HG02610 (cell line): Measurements from ENCODE around the gene LILRA1.
A peak's percentile ranks its signal among the peaks of the same experiment; 100 is the strongest.
"Not testable (repeated sequence)": the region's sequence is repeated elsewhere in the genome, so short reads cannot be mapped to it uniquely, and the experiment has no call there.

ENCODE experiments used
- ATAC-seq: cut with Tn5 transposase; IDR thresholded peaks from one replicate; pipeline ENCODE4 v1.9.1; 2021; ENCODE audit warnings: mild to moderate bottlenecking, moderate library complexity; ENCODE audit not compliant: unreplicated experiment

Gene LILRA1

DNA sequence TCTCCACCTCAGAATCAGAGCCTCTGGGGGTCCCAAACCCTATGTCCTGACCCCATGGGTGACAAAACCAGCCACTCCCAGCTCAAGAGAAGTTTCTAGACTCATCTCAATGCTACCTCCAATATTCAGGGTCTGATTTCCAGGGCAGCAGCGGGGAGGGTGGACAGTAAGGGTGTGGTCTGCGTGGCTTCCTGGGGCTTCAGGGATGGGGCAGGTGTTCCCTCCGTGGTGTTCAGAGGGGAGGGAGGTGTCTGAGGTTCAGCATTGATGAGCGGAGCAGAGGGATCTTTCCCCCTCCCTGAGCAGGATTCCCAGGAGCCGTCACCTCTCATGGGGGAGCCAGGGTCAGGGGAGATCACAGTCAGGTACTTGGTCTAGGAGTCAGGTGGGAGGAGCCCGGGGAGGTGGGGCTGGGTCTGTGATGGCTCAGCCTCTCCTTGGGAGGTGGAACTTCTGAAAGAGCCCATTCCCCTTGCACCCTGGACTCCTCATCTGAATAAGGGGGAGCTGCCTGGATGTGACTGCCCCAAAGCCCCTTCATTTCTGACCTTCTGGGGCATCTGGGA, 16.9 kb upstream of the LILRA1 start:
- ATAC-seq: no peak

- ATAC-seq: no peak
These were observed 16.1 kb upstream of the LILRA1 start for GRCh38 chr19:54577334-54577733.

DNA sequence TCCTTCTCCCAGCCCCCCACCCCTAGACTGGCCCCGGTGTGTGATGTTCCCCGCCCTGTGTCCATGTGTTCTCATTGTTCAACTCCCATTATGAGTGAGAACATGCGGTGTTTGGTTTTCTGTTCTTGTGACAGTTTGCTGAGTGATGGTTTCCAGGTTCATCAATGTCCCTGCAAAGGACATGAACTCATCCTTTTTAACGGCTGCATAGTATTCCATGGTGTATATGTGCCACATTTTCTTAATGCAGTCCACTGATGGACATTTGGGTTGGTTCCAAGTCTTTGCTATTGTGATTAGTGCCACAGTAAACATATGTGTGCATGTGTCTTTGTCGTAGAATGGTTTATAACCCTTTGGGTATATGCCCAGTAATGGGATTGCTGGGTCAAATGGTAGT, 15.2 kb upstream of the LILRA1 start:
- not testable (repeated sequence) for ATAC-seq

GRCh38 chr19:54586397-54586796, 7.0 kb upstream of the LILRA1 start:
- ATAC-seq: no peak

DNA sequence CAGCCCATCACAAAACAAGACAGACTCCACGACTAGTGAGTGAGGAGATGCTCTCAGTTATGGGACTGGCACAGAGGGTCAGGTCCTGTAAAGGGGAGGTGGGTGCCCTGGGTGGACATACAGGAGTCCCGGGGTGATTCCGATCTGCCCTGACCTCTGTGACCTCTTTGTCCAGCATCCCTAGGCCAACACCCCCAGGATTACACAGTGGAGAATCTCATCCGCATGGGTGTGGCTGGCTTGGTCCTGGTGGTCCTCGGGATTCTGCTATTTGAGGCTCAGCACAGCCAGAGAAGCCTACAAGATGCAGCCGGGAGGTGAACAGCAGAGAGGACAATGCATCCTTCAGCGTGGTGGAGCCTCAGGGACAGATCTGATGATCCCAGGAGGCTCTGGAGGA, 6.4 kb upstream of the LILRA1 start:
- no peak for ATAC-seq

GRCh38 chr19:54593931-54594626, 647 bp downstream of the LILRA1 start:
- not testable (repeated sequence) for ATAC-seq

DNA sequence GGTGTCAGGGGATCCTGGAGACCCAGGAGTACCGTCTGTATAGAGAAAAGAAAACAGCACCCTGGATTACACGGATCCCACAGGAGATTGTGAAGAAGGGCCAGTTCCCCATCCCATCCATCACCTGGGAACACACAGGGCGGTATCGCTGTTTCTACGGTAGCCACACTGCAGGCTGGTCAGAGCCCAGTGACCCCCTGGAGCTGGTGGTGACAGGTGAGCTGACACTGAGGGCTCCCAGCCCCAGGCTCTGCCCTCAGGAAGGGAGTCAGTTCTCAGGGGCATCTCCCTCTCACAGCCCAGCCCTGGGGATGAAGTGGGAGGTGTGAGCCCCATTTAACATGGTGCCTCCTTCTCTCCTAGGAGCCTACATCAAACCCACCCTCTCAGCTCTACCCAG, 1.3 kb downstream of the LILRA1 start:
- no peak for ATAC-seq

GRCh38 chr19:54595680-54596436, 2.4 kb downstream of the LILRA1 start:
- ATAC-seq: not testable (repeated sequence)

DNA sequence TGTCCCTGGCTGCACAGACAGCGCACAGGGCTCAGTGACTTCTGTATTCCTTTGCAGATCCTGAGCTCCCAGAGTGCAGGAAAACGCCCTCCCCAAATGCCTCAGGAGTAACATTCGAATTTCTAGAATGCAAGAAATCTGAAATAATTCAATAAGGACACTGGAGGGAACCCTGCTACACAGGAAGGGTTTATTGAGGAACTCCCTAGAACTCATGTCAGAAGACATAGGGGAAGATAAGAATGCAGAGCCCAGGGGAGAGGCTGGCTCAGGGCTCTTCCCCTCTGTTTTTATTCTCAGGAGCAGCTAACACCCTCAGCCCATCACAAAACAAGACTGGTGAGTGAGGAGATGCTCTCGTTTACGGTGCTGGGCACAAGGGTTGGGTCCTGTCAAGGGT, 6.8 kb downstream of the LILRA1 start:
- no peak for ATAC-seq

DNA sequence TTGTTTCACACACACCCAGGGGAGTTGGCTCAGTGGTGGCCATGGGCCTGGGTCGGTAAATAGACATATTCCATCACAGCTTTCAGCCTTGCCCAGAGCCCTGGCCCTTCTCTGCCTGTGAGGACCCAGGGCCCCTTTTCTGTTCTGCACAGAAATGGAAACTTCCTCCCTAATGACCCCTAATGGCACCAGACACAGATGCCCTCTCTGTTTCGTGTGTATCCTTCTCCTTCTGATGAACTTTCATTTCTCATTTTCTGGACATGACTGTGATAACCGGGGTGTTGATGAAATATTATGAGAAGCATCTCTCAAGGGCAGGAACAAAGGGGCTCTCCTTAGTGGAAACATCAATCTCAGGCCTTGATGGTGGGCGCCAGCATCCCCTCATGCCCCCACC, 12.8 kb downstream of the LILRA1 start:
- no peak for ATAC-seq

GRCh38 chr19:54606891-54607784, 13.7 kb downstream of the LILRA1 start:
- peak; percentile 76 for ATAC-seq

GRCh38 chr19:54607785-54608150, 14.3 kb downstream of the LILRA1 start:
- ATAC-seq: no peak

DNA sequence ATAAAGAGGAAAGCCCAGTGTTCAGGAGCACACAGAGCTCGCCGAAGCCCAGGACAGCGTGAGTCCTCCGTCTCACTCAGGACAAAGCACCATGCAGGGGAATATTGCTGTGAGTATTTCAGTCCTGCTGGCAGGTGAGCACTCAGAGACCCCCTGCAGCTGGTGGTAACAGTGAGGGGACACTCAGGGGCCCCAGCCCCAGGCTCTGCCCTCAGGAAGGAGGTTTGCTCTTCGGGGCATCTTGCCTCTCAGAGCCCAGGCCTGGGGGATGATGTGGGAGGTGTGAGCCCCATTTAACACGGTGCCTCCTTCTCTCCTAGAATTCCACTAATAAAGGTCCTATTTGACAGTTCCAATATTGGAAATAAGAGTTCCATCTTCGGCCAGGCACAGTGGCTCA, 14.8 kb downstream of the LILRA1 start:
- ATAC-seq: no peak

DNA sequence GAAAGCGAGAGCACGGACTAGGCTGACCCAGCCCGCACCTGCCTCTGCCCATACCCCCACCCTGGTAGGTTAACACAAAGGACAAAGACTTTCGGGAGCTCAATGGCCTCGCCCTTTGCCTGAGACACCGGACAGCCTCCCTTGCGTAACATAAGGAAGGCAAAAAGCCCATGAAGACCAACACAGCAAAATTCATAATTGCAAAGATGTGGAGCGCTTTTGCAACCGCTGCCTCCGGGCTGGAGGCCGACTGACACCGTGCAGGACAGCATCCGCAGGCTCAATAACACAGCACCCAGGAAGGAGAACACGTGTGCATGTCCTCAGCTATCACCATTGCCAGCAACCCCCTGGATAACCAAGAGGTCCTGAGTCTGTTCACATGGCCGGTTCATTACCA, 15.4 kb downstream of the LILRA1 start:
- no peak for ATAC-seq

- ATAC-seq: no peak
These were observed 15.9 kb downstream of the LILRA1 start for GRCh38 chr19:54609356-54609791.

DNA sequence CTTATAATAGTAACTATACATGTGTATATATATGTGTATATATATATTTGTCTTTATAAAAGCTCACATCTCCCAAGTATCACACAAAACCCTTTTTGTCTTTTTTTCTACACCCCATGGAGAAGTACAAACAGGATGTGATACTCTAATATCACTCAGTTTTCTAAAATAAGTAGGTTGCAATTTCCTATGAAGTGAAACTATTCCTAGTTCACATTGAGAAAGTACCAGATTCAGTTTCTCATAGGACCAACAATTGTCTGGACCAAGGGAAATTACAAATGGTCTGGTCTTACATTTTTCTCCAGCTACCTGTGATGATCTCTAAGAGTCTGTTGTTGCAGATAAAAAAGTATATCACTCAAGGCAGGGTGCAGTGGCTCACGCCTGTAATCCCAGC, 19.0 kb downstream of the LILRA1 start:
- no peak for ATAC-seq

GRCh38 chr19:54614726-54615125, 21.3 kb downstream of the LILRA1 start:
- no peak for ATAC-seq

- no peak for ATAC-seq
These were observed 22.6 kb downstream of the LILRA1 start for GRCh38 chr19:54616057-54616456.

- ATAC-seq: peak; percentile 91
These were observed 23.6 kb downstream of the LILRA1 start for GRCh38 chr19:54616821-54617560.

DNA sequence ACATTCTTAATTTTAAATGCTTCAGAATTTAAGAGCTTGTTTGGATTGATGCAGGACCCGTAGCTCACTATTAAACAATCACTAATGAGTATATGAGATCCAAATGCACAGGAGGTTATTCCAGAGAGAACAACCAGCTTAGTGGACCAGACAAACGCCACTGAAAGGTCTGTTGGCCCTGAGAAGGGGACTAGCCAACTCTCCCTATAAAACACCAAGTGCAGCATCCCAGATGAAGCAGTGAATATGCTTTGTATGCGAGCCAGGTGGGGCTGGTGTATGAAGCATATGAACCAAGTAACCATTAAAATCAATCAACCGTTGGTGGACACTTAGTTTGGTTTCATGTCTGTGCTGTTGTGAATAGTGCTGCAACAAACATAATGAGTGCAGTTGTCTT, 27.0 kb downstream of the LILRA1 start:
- ATAC-seq: no peak
